RWPE1 (cell line): Measurements from ENCODE around the gene DCAF11.

Source experiments
- CTCF ChIA-PET: fragments of 350-600 bp; sonication (Branson Sonifier 250); formaldehyde crosslinking; extraction: SDS; loops from one replicate; lab custom pipeline; 2021; lab: Yijun Ruan, JAX
- POLR2A ChIA-PET: fragments of 400-600 bp; formaldehyde crosslinking; extraction: SDS; loops from one replicate; lab custom pipeline; 2020; ENCODE audit warnings: antibody characterized with exemption; ENCODE audit not compliant: low non-redundant PET; lab: Yijun Ruan, JAX
- DNase-seq: peaks from one replicate; pipeline ENCODE4 v3.0.0; 2012; ENCODE audit warnings: low spot score
- H3K27ac ChIP-seq: fragments of 450-650 bp; 2 replicates; pipeline ENCODE4 v1.5.1; 2017
- TF ChIP-seq, protein P1 (sequence below): fragments of 450-650 bp; conservative IDR thresholded peaks from 2 replicates; pipeline ENCODE4 v1.5.1; 2017; ENCODE audit warnings: low read depth, mild to moderate bottlenecking

DCAF11 gene

GRCh38 chr14:24088095-24088494, 26.5 kb upstream of the DCAF11 start:
- DNase-seq: no peak
- TF ChIP-seq, protein P1, sequence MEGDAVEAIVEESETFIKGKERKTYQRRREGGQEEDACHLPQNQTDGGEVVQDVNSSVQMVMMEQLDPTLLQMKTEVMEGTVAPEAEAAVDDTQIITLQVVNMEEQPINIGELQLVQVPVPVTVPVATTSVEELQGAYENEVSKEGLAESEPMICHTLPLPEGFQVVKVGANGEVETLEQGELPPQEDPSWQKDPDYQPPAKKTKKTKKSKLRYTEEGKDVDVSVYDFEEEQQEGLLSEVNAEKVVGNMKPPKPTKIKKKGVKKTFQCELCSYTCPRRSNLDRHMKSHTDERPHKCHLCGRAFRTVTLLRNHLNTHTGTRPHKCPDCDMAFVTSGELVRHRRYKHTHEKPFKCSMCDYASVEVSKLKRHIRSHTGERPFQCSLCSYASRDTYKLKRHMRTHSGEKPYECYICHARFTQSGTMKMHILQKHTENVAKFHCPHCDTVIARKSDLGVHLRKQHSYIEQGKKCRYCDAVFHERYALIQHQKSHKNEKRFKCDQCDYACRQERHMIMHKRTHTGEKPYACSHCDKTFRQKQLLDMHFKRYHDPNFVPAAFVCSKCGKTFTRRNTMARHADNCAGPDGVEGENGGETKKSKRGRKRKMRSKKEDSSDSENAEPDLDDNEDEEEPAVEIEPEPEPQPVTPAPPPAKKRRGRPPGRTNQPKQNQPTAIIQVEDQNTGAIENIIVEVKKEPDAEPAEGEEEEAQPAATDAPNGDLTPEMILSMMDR: no peak
- ChIA-PET CTCF (interaction anchor here (0.8 kb wide), 1 partner anchor 20 kb away, joined by 3 read pairs; no protein-coding TSS in a partner anchor), POLR2A (no interaction called here)
- no peak overlapping the region for H3K27ac ChIP-seq

DNA sequence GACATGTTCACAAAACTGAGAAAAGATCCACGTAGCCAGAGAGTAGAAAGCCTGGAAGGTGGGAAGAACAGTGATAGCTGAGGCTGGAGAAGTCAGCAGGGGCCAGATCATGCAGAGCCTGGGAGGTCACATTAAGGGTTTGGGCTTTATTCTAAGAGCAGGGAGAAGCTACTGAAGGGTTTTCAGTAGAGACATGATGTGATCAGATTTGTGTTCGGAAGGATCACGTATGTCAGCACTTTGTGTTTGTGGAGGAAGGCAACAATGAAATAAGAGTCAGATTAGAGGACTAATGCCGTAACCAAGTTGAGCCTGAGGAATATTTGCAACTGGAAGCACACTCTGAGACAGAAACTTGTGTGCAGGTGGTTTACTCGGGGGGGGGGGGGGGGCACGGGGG, 24.7 kb upstream of the DCAF11 start:
- CTCF ChIA-PET: interaction anchor here (0.6 to 6.1 kb wide), 11 partner anchors 10 to 838 kb away, joined by 3 to 51 read pairs (median 3); no protein-coding TSS in a partner anchor

DNA sequence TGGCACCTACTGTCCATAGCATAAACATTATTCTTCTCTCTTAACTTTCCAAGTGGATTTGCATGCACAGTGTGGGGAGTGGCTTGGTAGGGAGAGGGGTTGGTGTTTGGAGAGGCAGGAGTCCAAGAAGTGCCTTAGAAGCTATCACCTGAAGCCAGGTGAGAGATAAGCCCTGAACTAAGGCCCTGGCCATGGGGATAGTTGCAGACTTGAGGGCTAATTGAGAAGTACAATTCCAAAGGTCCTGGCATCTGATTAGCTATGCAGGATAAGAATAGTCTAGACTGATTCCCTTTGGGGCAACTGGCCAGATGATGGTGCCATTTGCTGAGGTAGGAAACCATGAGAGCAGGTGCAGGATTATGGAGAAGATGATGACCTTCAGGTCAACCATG, 22.5 kb upstream of the DCAF11 start:
- POLR2A ChIA-PET: interaction anchor here (0.7 kb wide), 1 partner anchor 182 kb away, joined by 4 read pairs; no protein-coding TSS in a partner anchor
- H3K27ac ChIP-seq: peak overlapping the region; percentile 88; the same call in 1 of the 2 replicates
- CTCF ChIA-PET: interaction anchor here (0.7 to 6.1 kb wide), 2 partner anchors 34 to 337 kb away, joined by 5 to 51 read pairs; no protein-coding TSS in a partner anchor
- TF ChIP-seq, protein P1: no peak
- DNase-seq: no peak

More for the DNA sequence above, 24.7 kb upstream of the DCAF11 start:
- no peak overlapping the region for H3K27ac ChIP-seq
- no peak for DNase-seq
- POLR2A ChIA-PET: no interaction called here
- TF ChIP-seq, protein P1: no peak

DNA sequence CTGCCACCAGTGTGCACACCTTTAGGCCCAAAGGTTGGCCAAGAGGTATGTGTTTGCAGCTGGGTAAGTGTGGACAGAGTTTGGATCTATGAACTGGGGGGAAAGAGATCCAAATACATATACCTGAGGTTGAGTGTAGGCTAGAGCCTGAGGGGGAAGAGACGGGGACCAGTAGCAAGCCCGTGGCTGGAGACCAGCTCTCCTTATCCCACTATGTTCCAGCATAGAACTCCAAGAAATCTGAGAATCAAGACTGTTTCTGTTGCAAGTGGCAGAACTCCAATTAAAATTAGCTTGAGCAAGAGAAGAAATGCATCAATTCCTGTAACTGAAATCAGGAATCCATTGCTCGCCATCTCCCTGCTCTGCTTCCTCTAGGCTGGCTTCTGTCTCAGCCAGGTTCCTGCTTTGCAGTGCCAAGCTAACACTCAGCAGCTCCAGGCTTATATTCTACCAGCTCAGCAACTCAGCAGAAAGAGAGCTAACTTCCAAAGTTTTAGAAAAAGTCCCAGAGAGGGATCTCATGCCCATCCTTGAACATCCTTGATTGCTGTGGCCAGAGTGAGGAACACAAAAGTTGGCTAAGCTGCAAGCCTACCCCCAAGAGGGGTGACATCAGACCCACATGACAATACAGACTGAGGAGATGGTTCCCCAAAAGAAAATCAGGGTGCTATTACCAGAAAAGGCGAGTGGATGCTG, 21.9 kb upstream of the DCAF11 start:
- TF ChIP-seq, protein P1: no peak
- ChIA-PET CTCF (interaction anchor here (1.3 to 6.1 kb wide), 3 partner anchors 16 to 35 kb away, joined by 4 to 51 read pairs (median 4); no protein-coding TSS in a partner anchor), POLR2A (interaction anchor here (0.6 kb wide), 1 partner anchor 49 kb away, joined by 4 read pairs; the partner anchor contains the start of gene EMC9)
- DNase-seq: no peak
- H3K27ac ChIP-seq: peak overlapping the region; percentile 88

DNA sequence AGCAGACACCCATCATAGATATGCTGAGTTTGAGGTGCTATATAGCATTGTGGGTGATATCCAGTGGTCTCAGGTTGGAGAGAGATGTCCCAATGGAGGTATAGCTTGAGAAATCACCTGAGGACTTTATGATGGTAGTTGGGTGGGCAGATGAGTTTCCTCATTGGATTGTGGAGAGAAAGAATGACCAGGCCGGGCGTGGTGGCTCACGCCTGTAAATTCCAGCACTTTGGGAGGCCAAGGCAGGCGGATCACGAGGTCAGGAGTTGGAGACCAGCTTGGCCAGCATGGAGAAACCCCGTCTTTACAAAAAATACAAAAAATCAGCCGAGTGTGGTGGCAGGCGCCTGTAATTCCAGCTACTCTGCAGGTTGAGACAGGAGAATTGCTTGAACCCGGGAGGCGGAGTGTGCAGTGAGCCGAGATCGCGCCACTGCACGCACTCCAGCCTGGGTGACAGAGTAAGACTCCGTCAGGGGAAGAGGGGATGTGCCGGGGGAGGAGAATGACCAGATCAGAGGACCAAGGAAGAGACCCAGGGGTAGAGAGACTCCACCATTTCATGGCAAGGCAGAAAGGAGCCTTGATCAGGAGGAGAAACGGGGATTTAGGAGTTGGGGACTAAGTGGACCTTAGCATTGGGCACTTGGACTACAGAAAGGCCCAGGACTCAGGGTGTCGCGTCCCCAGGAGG, 21.2 kb upstream of the DCAF11 start:
- no peak for DNase-seq
- TF ChIP-seq, protein P1: no peak
- ChIA-PET CTCF (interaction anchor here (1.3 to 6.1 kb wide), 3 partner anchors 15 to 36 kb away, joined by 4 to 51 read pairs (median 4); no protein-coding TSS in a partner anchor), POLR2A (interaction anchor here (0.6 to 1.4 kb wide), 5 partner anchors 15 to 80 kb away, joined by 3 to 5 read pairs (median 4); partner anchors contain the start of genes DCAF11 and EMC9)
- peak overlapping the region; percentile 88 for H3K27ac ChIP-seq
